T-cell (primary cell): ENCODE data around the gene CCDC9B. TPM values are rescaled to one million over a fixed set of nuclear protein-coding genes. Genes with fewer than 3 reads are reported as not detected.

ENCODE experiments used
- ATAC-seq, 4 experiments: fragments of 200-7000 bp in 3 of 4; fragments of 150-1000 bp in 1 of 4; cut with Tn5 transposase; replicated peaks in 1 of 4; 1 replicate in 3 of 4; 2 replicates in 1 of 4; pipeline ENCODE4 v1.10.0; 2021; ENCODE audit warnings: moderate library complexity in 3 of 4, mild to moderate bottlenecking in 2 of 4, moderate number of reproducible peaks in 1 of 4
- CTCF ChIA-PET, 2 donors: fragments of 300-600 bp; sonication (Branson Sonifier 250); formaldehyde crosslinking; loops; one replicate each; lab custom pipeline; 2022; ENCODE audit warnings: antibody characterized with exemption in 2 of 2; lab: Charles Lee
- POLR2A ChIA-PET, 2 donors: fragments of 300-600 bp; sonication (Branson Sonifier 250); formaldehyde crosslinking; loops; one replicate each; lab custom pipeline; 2022; ENCODE audit warnings: antibody characterized with exemption in 2 of 2; lab: Charles Lee
- DNase-seq, 35 experiments: peaks; one replicate each; pipeline versions ENCODE4 v3.0.0 to v3.0.0-alpha.2; 2013 to 2023
- H3K27ac ChIP-seq: one replicate; pipeline ENCODE4 v1.5.1; 2013; ENCODE audit warnings: low read length
- H3K27me3 ChIP-seq, 2 experiments: replicated peaks in 1 of 2; 1 replicate in 1 of 2; 2 replicates in 1 of 2; pipeline versions ENCODE4 v1.6.1 to v1.7.0; 2013; ENCODE audit warnings: low read length in 1 of 2, mixed read lengths in 1 of 2; ENCODE audit not compliant: control insufficient read depth in 2 of 2, insufficient read depth in 2 of 2; ENCODE audit errors: extremely low read depth in 1 of 2
- H3K36me3 ChIP-seq, 2 donors: 1 replicate in 1 of 2; 2 replicates in 1 of 2; pipeline versions ENCODE4 v1.6.1 to v1.7.0; 2013; ENCODE audit warnings: low read length in 1 of 2; ENCODE audit not compliant: control insufficient read depth in 2 of 2, insufficient read depth in 1 of 2; ENCODE audit errors: extremely low read depth in 1 of 2
- H3K4me1 ChIP-seq, 2 experiments: 1 replicate in 1 of 2; 2 replicates in 1 of 2; pipeline versions ENCODE4 v1.6.1 to v1.7.0; 2013; ENCODE audit warnings: low read length in 2 of 2, mixed read lengths in 1 of 2; ENCODE audit not compliant: insufficient read depth in 2 of 2, control insufficient read depth in 1 of 2; ENCODE audit errors: extremely low read depth in 1 of 2
- H3K4me3 ChIP-seq, 2 donors: 1 replicate in 1 of 2; 2 replicates in 1 of 2; pipeline versions ENCODE4 v1.5.1 to v1.7.0; 2013; ENCODE audit warnings: mild to moderate bottlenecking in 2 of 2, low read length in 1 of 2, moderate library complexity in 1 of 2; ENCODE audit not compliant: control insufficient read depth in 1 of 2; ENCODE audit errors: extremely low read depth in 1 of 2
- H3K9me3 ChIP-seq: 2 replicates; pipeline ENCODE4 v1.7.0; 2013
- H3K27ac Mint-ChIP-seq, 2 donors: one replicate each; pipeline ENCODE4 v1.8.0; 2020 to 2021; ENCODE audit warnings: mild to moderate bottlenecking in 2 of 2, mixed read lengths in 2 of 2
- H3K27me3 Mint-ChIP-seq, 2 donors: one replicate each; pipeline ENCODE4 v1.8.0; 2021 to 2022; ENCODE audit warnings: mixed read lengths in 2 of 2
- H3K36me3 Mint-ChIP-seq: one replicate; pipeline ENCODE4 v1.8.0; 2021; ENCODE audit warnings: mixed read lengths
- H3K4me1 Mint-ChIP-seq, 3 donors: one replicate each; pipeline ENCODE4 v1.8.0; 2020 to 2022; ENCODE audit warnings: mixed read lengths in 3 of 3, mild to moderate bottlenecking in 1 of 3
- H3K4me3 Mint-ChIP-seq, 3 donors: one replicate each; pipeline ENCODE4 v1.8.0; 2020 to 2022; ENCODE audit warnings: mild to moderate bottlenecking in 3 of 3, mixed read lengths in 3 of 3, moderate library complexity in 3 of 3
- H3K9me3 Mint-ChIP-seq, 3 donors: one replicate each; pipeline ENCODE4 v1.8.0; 2020 to 2022; ENCODE audit warnings: mixed read lengths in 3 of 3
- WGBS: methylation state at CpG from one replicate; pipeline ENCODE4 v1.1.5; 2013; ENCODE audit warnings: missing lambda C conversion rate; ENCODE audit not compliant: insufficient coverage; 5-methylcytosine and 5-hydroxymethylcytosine counted together
- total RNA-seq, 35 experiments: library from RNA in 6 of 35; stranded (reverse) in 6 of 35; fragments of 120-200 nt in 1 of 35; gene quantifications; one replicate each; pipeline versions ENCODE4 v1.2.1 to v1.2.4 and lab custom pipeline; 2013 to 2026

The CCDC9B gene
- total RNA-seq, 5 donors from 2014 or later (not counting 1 experiment from before 2014, with no cell fraction given) = 0.80 to 2.2 (median 1.7) TPM

DNA sequence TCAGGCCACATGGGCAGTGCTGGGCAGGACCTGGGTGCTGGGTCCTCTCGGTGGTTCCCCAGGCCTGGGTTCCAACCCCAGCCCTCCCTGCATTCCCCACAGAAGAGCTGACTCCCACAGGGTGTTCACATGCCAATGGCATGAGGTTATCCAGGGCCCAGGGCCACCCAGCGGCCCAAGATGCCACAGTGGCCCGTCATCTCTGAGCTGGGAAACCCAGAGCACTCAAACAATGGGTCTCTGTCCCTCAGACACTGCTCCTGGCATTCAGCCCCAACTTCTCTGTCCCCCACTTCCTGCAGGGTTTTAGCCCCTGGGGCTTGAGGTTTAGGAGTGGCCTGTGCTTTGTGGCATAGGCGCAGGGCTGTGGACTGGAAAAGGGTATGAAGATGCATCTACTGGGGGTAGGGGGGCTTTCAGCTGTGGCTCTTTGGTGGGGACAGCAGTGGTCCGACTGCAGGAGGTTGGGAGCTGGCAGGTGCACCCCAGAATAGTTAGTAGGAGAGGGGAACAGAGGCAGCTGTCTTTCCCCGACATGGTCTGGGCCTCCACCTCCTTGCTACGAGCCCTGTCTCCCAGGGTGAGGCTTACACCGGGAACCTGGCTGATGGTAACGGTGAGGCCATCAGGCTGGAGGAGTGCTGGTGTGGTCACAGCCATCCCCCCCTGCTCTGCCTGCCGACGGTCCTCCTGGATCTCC, 1.7 kb downstream of the CCDC9B start:
- DNase-seq (no peak), ATAC-seq (no peak)
- WGBS = 76% methylated on average over 9 of the region's 11 CpGs
- no peaks in the 10 kb centered on the region for H3K9me3 ChIP-seq
- POLR2A ChIA-PET = no interaction called here
- Mint-ChIP-seq H3K27me3 (no peaks in the 10 kb centered on the region), H3K4me1 (peaks cover 11 to 14% (median 14%) of the 10 kb centered on the region in 3 donors), H3K36me3 (no peaks in the 10 kb centered on the region), H3K9me3 (no peaks in the 10 kb centered on the region), H3K27ac (no peak overlapping the region), H3K4me3 (no peak overlapping the region)
- H3K4me3 ChIP-seq = no peak overlapping the region
- H3K4me1 ChIP-seq = peaks cover 7 to 25% of the 10 kb centered on the region in 2 experiments
- no peak overlapping the region for H3K27ac ChIP-seq
- peaks cover 0 to 23% of the 10 kb centered on the region in 2 experiments for H3K27me3 ChIP-seq
- H3K36me3 ChIP-seq = no peaks in the 10 kb centered on the region
- CTCF ChIA-PET = interaction anchor here (0.6 to 3.6 kb wide), 18 partner anchors 12 to 84 kb away, joined by 3 to 30 read pairs (median 4); partner anchors contain the start of genes PLCB2 (in 2 of the 2) and IVD (in 1 of the 2)

DNA sequence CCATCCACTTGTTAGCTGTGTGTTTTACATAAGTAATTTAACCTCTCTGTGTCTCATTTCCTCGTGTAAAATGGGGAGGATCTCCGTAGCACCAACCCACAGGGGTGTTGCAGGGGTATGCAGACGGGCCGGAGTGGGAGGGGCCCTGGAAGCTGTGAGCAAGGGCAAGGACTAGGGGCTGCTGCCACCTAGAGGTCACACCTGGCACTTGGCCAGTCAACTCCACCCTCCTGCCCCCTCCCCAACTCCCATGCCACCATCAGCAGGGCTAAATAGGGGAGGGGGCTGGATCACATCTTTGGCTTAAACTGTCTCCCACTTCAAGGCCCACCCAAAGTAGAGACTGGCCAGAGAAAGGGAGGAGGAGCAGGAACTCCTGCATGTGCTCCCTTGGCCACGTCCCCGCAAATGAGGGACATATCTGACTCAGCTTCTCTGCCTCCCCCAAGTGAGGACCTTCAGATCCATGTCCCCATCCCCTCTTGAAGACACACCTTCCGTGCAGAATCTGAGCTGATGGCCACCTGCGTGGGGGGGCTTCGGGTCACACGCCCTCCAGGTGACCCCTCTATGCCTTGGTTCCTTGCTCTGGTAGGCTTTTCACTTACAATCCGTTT, 2.6 kb downstream of the CCDC9B start:
- H3K27ac Mint-ChIP-seq = no peak overlapping the region
- H3K4me1 ChIP-seq = peaks cover 11 to 33% of the 10 kb centered on the region in 2 experiments
- H3K9me3 Mint-ChIP-seq = no peaks in the 10 kb centered on the region
- no peak overlapping the region for H3K27ac ChIP-seq
- POLR2A ChIA-PET = no interaction called here
- H3K9me3 ChIP-seq = no peaks in the 10 kb centered on the region
- ATAC-seq = peak; percentile 80 to 89 (median 86)
- DNase-seq = peak; percentile 44 to 87 (median 70)
- no CpG with 5 or more reads among the region's 11 CpGs for WGBS
- H3K27me3 ChIP-seq = peaks cover 0 to 17% of the 10 kb centered on the region in 2 experiments
- no peaks in the 10 kb centered on the region for H3K27me3 Mint-ChIP-seq
- no peaks in the 10 kb centered on the region for H3K36me3 ChIP-seq
- no peak overlapping the region for H3K4me3 Mint-ChIP-seq
- H3K4me1 Mint-ChIP-seq = peaks cover 17 to 22% (median 20%) of the 10 kb centered on the region in 3 donors
- CTCF ChIA-PET = interaction anchor here (0.5 to 3.6 kb wide), 30 partner anchors 9 to 120 kb away, joined by 3 to 30 read pairs (median 4); partner anchors contain the start of genes PLCB2 (in 2 of the 2), INAFM2 (in 1 of the 2) and IVD (in 1 of the 2)
- H3K36me3 Mint-ChIP-seq = no peaks in the 10 kb centered on the region
- no peak overlapping the region for H3K4me3 ChIP-seq

DNA sequence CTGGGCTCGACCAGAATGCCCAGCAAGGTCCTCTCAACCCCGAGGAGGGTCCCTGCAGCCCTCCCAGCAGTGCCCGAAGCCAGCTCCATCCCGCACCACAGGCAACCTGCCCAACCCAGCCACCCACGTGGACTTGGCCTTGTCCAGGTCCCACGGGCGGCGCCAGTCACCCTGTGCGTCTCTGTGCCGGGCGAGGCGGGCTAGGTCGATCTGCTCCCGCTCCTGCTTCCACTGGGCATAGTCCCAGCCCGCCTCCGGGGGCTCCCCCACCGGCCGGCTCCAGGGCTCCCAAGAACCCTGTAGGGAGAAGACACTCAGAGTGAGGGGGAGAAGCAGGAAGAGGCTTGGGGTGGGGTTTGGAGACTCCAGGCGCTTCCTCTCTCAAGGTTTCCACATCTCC, 3.1 kb downstream of the CCDC9B start:
- Mint-ChIP-seq H3K4me3 (no peak overlapping the region), H3K36me3 (no peaks in the 10 kb centered on the region), H3K27me3 (no peaks in the 10 kb centered on the region), H3K4me1 (peaks cover 17 to 28% (median 20%) of the 10 kb centered on the region in 3 donors), H3K9me3 (no peaks in the 10 kb centered on the region), H3K27ac (no peak overlapping the region)
- Histone ChIP-seq H3K4me1 (peaks cover 11 to 33% of the 10 kb centered on the region in 2 experiments), H3K4me3 (no peak overlapping the region), H3K9me3 (no peaks in the 10 kb centered on the region), H3K27me3 (peaks cover 0 to 17% of the 10 kb centered on the region in 2 experiments), H3K27ac (no peak overlapping the region), H3K36me3 (no peaks in the 10 kb centered on the region)
- ChIA-PET POLR2A (no interaction called here), CTCF (interaction anchor here (0.5 to 3.6 kb wide), 27 partner anchors 9 to 232 kb away, joined by 3 to 30 read pairs (median 5); partner anchors contain the start of genes PLCB2 (in 2 of the 2), INAFM2 (in 1 of the 2), IVD (in 1 of the 2) and RPUSD2 (in 1 of the 2))
- no peak for DNase-seq
- 81% methylated on average over 12 of the region's 19 CpGs for WGBS
- no peak for ATAC-seq

DNA sequence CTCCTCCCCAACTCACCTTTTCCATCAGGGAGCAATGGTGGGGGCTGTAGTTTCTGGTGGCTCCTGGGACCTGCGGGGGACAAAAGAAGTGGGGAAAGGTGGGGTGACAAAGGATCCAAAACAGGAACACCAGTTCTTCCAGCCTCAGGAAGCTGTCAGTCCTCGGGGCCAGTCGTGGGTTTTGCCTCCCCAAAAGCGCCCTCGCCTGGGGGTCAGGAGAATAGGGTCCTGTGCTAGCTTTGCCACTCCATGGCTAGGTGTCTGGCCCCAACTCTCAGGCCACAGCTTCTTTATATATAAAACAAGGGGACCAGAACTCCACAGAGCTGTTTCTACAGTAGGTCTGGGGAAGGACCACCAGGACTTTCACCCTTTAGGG, 4.0 kb downstream of the CCDC9B start:
- ChIA-PET POLR2A (no interaction called here), CTCF (interaction anchor here (0.7 to 3.6 kb wide), 15 partner anchors 10 to 233 kb away, joined by 3 to 30 read pairs (median 9); partner anchors contain the start of genes PLCB2 (in 2 of the 2), INAFM2 (in 1 of the 2) and RPUSD2 (in 1 of the 2))
- Histone ChIP-seq H3K27ac (no peak overlapping the region), H3K36me3 (no peaks in the 10 kb centered on the region), H3K4me3 (no peak overlapping the region), H3K9me3 (no peaks in the 10 kb centered on the region), H3K27me3 (peaks cover 0 to 17% of the 10 kb centered on the region in 2 experiments), H3K4me1 (peaks cover 11 to 33% of the 10 kb centered on the region in 2 experiments)
- Mint-ChIP-seq H3K4me3 (no peak overlapping the region), H3K27me3 (no peaks in the 10 kb centered on the region), H3K27ac (no peak overlapping the region), H3K36me3 (no peaks in the 10 kb centered on the region), H3K9me3 (no peaks in the 10 kb centered on the region), H3K4me1 (peaks cover 17 to 33% (median 20%) of the 10 kb centered on the region in 3 donors)
- no peak for ATAC-seq
- WGBS = 40% methylated on average over 1 of the region's 5 CpGs
- DNase-seq = peak in 1 of 35 experiments; percentile 31

DNA sequence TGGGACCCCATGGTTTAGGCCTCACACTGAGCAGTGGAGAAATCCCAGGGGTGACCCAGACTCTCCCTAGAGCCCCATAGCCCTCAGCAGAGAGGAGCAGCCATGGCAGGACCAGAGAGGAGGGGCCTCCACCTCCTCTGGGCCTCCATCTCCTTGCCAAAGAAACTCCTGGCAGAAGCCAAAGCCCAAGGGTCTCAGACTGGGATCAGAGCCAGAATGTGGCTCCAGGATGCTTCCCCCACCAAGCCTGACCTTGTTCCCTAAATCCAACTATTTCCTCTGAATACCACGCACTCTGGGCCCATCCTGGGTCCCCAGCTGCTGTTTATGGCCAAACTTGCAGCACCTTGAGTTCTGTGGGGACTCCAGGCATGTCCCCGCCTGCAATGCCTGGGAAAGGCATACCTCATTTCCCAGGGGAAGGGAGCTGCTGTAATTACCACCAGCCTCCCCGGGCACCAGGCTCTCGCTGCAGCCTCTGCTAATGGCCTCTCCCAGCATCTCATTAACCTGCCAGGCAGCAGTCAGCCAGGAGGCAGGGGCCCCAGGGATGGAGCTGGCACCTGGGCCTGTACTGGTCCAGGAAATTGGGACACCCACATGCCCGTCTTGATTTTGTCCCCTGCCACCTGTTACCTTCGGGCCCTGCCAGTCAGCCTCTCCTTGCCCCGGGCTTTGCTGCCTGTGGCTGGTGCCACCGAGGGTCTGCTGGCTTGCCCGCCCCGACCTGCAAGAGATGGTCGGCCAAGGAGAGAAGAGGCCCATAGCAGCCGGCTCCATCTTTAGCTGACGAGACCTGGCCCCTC, 4.6 kb downstream of the CCDC9B start:
- H3K27ac Mint-ChIP-seq = no peak overlapping the region
- no peaks in the 10 kb centered on the region for H3K27me3 Mint-ChIP-seq
- Histone ChIP-seq H3K36me3 (no peaks in the 10 kb centered on the region), H3K27me3 (peaks cover 0 to 17% of the 10 kb centered on the region in 2 experiments), H3K4me1 (peaks cover 11 to 33% of the 10 kb centered on the region in 2 experiments), H3K9me3 (no peaks in the 10 kb centered on the region), H3K4me3 (no peak overlapping the region), H3K27ac (no peak overlapping the region)
- H3K9me3 Mint-ChIP-seq = no peaks in the 10 kb centered on the region
- H3K4me3 Mint-ChIP-seq = no peak overlapping the region
- WGBS = 96% methylated on average over 7 of the region's 13 CpGs
- H3K36me3 Mint-ChIP-seq = no peaks in the 10 kb centered on the region
- H3K4me1 Mint-ChIP-seq = peaks cover 17 to 33% (median 20%) of the 10 kb centered on the region in 3 donors
- no peak for DNase-seq
- ATAC-seq = no peak
- ChIA-PET CTCF (interaction anchor here (0.7 to 3.6 kb wide), 13 partner anchors 9 to 233 kb away, joined by 3 to 30 read pairs (median 9); partner anchors contain the start of genes PLCB2 (in 2 of the 2), INAFM2 (in 1 of the 2) and RPUSD2 (in 1 of the 2)), POLR2A (interaction anchor here in 1 of 2 donors (1.0 kb wide), 1 partner anchor 329 kb away, joined by 3 read pairs; no protein-coding TSS in a partner anchor)
